ENCODE data around the gene MAML1.

The MAML1 gene

GRCh38 chr5:179794171-179794570 lies 61.5 kb downstream of the MAML1 start:
- no peak for TF ChIP-seq JUND (IDR thresholded peaks at IDR 0.05; ENCODE audit: low read depth)
- no peak for DNase-seq (ENCODE audit: low read depth in 1 of 2, low spot score in 1 of 2)
- in situ Hi-C loops (cut with HindIII; ENCODE audit: low pct_unique_long_range_greater_than_20kb, low sequenced_read_pairs): no loop called here

DNA sequence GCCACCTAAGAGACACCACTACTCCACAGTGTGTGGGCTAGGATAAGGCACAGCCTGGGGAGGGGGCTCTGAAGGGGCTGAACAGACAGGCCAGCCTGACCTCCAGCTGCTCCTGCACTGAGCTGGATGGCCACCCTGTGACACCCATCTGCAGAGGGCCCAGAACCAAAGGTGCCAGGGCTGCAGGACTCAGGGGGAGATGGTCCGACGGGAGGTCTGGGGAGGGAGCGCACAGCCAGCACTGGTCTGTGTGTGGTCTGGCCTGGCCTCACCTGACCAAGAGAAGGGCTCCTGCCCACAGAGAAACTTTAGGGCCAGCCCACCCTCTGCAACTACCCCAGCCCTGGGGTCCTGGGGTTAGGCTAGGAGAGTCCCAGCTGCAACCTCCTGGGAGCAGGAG lies 62.0 kb downstream of the MAML1 start:
- in situ Hi-C loops (cut with HindIII; ENCODE audit: low pct_unique_long_range_greater_than_20kb, low sequenced_read_pairs): no loop called here
- no peak for DNase-seq (ENCODE audit: low read depth in 1 of 2, low spot score in 1 of 2)
- TF ChIP-seq JUND (IDR thresholded peaks at IDR 0.05; ENCODE audit: low read depth): no peak

DNA sequence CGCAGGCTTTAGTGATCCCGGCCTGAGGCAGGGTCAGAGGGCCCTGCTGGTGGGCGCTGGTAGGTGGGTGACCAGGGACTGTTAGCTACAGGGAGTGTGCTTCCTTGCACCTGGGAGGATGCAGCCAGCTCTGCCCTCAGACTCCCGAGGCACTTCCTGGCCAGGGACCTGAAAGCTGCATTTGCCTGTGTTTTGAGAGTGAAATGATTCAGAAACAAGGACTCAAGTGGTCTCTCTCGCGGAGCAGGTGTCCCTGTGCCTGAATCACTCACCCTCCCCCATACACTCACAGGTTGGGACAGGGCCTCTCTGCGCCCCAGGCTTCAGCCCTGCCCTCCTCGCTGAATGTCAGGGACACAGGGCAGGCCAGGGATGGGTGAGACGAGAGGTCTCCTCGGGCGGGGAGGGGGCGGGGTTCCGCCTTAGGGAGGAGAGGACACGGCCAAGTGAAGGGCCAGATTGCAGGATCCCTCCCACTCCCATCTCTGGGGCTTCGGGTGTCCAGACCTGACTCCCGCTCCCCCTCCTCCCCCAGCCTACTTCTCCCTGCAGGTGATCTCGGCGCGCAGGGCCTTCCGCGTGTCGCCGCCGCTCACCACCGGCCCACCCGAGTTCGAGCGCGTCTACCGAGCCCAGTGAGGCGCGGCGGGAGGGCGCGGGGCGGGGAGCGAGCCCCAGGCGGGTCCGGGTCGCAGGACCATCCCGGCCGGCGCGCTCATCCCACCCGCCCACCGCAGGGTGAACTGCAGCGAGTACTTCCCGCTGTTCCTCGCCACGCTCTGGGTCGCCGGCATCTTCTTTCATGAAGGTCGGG lies 62.6 kb downstream of the MAML1 start:
- no peak for TF ChIP-seq JUND (IDR thresholded peaks at IDR 0.05; ENCODE audit: low read depth)
- in situ Hi-C loops (cut with HindIII; ENCODE audit: low pct_unique_long_range_greater_than_20kb, low sequenced_read_pairs): no loop called here
- DNase-seq (ENCODE audit: low read depth in 1 of 2, low spot score in 1 of 2): peak in 1 of 2 experiments; percentile 52

DNA sequence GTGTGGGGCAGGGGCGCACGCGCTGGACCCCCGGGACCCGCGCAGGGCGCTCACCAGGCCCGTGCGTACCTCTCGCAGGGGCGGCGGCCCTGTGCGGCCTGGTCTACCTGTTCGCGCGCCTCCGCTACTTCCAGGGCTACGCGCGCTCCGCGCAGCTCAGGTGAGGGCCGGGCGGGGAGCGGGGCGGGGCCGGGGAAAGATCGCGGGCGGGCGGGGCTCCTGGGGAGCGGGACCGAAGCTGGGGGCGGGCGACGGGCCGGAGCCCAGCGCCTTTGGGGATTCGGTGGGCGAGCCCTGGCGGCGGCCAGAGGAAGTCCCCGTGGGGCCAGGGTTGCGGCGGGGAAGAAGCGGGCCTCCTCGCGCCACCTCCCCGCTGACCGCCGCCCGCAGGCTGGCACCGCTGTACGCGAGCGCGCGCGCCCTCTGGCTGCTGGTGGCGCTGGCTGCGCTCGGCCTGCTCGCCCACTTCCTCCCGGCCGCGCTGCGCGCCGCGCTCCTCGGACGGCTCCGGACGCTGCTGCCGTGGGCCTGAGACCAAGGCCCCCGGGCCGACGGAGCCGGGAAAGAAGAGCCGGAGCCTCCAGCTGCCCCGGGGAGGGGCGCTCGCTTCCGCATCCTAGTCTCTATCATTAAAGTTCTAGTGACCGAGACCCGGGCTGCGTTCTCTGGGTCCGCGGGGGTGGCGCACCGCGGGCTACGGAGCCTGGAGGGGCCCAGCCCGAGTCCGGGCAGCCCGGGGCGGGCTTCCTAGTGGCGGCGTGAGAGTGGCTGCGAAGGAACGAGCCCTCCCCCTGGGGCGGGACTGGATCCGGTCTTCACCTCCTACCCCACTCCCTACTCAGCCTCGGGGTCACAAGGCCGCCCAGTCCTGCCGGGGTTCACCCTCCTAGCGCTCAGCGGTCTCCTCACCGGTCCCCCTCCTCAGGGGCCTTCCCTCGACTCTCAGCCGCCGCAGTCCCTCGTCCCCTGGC lies 63.5 kb downstream of the MAML1 start:
- in situ Hi-C loops (cut with HindIII; ENCODE audit: low pct_unique_long_range_greater_than_20kb, low sequenced_read_pairs): no loop called here
- peak; percentile 78 to 90 for DNase-seq (ENCODE audit: low read depth in 1 of 2, low spot score in 1 of 2)
- TF ChIP-seq JUND (IDR thresholded peaks at IDR 0.05; ENCODE audit: low read depth): no peak

DNA sequence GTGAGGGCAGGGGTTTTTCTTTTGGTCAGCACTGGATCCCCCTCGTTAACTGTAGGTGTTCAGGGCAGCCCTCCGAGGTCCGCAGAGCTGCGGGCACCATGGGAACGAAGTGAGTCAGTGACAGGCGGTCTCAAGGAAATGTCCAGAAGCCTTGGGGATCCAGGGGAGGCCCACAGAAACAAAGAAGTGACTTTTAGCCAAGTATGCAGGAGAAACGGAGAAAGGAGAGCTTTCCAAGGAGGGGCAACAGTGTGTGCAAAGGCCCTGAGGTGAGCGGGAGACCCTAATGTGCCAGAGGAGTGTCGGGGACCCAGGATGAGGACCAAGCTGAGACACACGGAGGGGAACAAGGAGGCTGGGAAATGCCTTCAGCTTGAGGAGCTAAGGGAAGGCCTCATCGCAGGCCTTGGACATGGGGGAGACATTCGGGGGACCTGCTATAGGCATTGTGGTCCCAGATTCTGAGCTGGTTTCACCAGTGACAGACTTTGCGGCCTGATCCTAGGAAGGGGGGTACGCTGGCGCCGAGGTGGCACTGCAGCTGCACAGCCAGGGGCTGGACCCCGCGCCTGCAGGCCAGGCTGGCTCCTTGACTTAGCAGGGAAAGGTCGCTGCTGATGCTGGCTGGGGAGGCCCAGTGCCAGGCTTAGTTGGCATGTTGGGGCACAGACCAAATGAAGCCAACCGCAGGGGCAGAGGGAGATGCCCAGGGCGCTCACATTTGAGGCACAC lies 64.4 kb downstream of the MAML1 start:
- no peak for DNase-seq (ENCODE audit: low read depth in 1 of 2, low spot score in 1 of 2)
- TF ChIP-seq JUND (IDR thresholded peaks at IDR 0.05; ENCODE audit: low read depth): no peak
- in situ Hi-C loops (cut with HindIII; ENCODE audit: low pct_unique_long_range_greater_than_20kb, low sequenced_read_pairs): no loop called here

- in situ Hi-C loops (cut with HindIII; ENCODE audit: low pct_unique_long_range_greater_than_20kb, low sequenced_read_pairs): no loop called here
- TF ChIP-seq JUND (IDR thresholded peaks at IDR 0.05; ENCODE audit: low read depth): no peak
- no peak for DNase-seq (ENCODE audit: low read depth in 1 of 2, low spot score in 1 of 2)
Measured at GRCh38 chr5:179797741-179798140, 65.1 kb downstream of the MAML1 start.

- in situ Hi-C loops (cut with HindIII; ENCODE audit: low pct_unique_long_range_greater_than_20kb, low sequenced_read_pairs): no loop called here
- TF ChIP-seq JUND (IDR thresholded peaks at IDR 0.05; ENCODE audit: low read depth): no peak
- no peak for DNase-seq (ENCODE audit: low read depth in 1 of 2, low spot score in 1 of 2)
Measured at GRCh38 chr5:179798144-179798770, 65.6 kb downstream of the MAML1 start.

GRCh38 chr5:179798771-179799643 lies 66.4 kb downstream of the MAML1 start:
- in situ Hi-C loops (cut with HindIII; ENCODE audit: low pct_unique_long_range_greater_than_20kb, low sequenced_read_pairs): no loop called here
- no peak for DNase-seq (ENCODE audit: low read depth in 1 of 2, low spot score in 1 of 2)
- TF ChIP-seq JUND (IDR thresholded peaks at IDR 0.05; ENCODE audit: low read depth): no peak

- DNase-seq (ENCODE audit: low read depth in 1 of 2, low spot score in 1 of 2): no peak
- in situ Hi-C loops (cut with HindIII; ENCODE audit: low pct_unique_long_range_greater_than_20kb, low sequenced_read_pairs): no loop called here
Measured at GRCh38 chr5:179799644-179799973, 67.0 kb downstream of the MAML1 start.

GRCh38 chr5:179800071-179800695 lies 67.6 kb downstream of the MAML1 start:
- in situ Hi-C loops (cut with HindIII; ENCODE audit: low pct_unique_long_range_greater_than_20kb, low sequenced_read_pairs): no loop called here
- DNase-seq (ENCODE audit: low read depth in 1 of 2, low spot score in 1 of 2): no peak
- no peak for TF ChIP-seq JUND (IDR thresholded peaks at IDR 0.05; ENCODE audit: low read depth)

More at GRCh38 chr5:179799644-179799973, 67.0 kb downstream of the MAML1 start:
- TF ChIP-seq JUND (IDR thresholded peaks at IDR 0.05; ENCODE audit: low read depth): no peak

- in situ Hi-C loops (cut with HindIII; ENCODE audit: low pct_unique_long_range_greater_than_20kb, low sequenced_read_pairs): no loop called here
- no peak for DNase-seq (ENCODE audit: low read depth in 1 of 2, low spot score in 1 of 2)
- TF ChIP-seq JUND (IDR thresholded peaks at IDR 0.05; ENCODE audit: low read depth): no peak
Measured at GRCh38 chr5:179800696-179801201, 68.1 kb downstream of the MAML1 start.

Measured in T47D (cell line).